K562 (cell line): ENCODE data around the gene NPHP3. TPM values are rescaled to one million over a fixed set of nuclear protein-coding genes. Genes with fewer than 3 reads are reported as not detected.

Source experiments
- ERF ChIP-seq: fragments of 450-650 bp; formaldehyde crosslinking; IDR thresholded peaks from 2 replicates; pipeline ENCODE4 v1.4.0; 2020; ENCODE audit warnings: mild to moderate bottlenecking, mixed read lengths
- FOS ChIP-seq: IDR thresholded peaks from 3 replicates; pipeline ENCODE4 v1.6.1; 2011; ENCODE audit not compliant: insufficient read length; ENCODE audit errors: extremely low read depth
- GABPB2 ChIP-seq: fragments of 250-450 bp; sonication (Bioruptor Pico); conservative IDR thresholded peaks from 2 replicates; pipeline ENCODE4 v1.5.1; 2021; ENCODE audit warnings: mild to moderate bottlenecking
- MCM7 ChIP-seq, 2 experiments: fragments of 450-650 bp; IDR thresholded peaks; 2 replicates each; pipeline ENCODE4 v1.6.1; 2016 to 2018
- NUFIP1 ChIP-seq: fragments of 450-650 bp; IDR thresholded peaks from 2 replicates; pipeline ENCODE4 v1.6.1; 2018; ENCODE audit not compliant: partially characterized antibody
- RAD21 ChIP-seq, 2 experiments: fragments of 250-450 bp in 1 of 2; fragments of 450-650 bp in 1 of 2; sonication (Bioruptor Pico) in 1 of 2; formaldehyde crosslinking in 1 of 2; IDR thresholded peaks in 1 of 2; conservative IDR thresholded peaks in 1 of 2; 2 replicates each; pipeline versions ENCODE4 v1.4.0 to v1.8.0; 2020 to 2022; ENCODE audit warnings: mild to moderate bottlenecking in 2 of 2, moderate library complexity in 1 of 2
- ZNF644 ChIP-seq: fragments of 200-800 bp; sonication (Bioruptor generic); IDR thresholded peaks from 2 replicates; pipeline ENCODE4 v1.6.1; 2016; ENCODE audit warnings: low read depth, missing genetic modification characterization, missing compliant biosample characterization
- polyA plus RNA-seq, 8 experiments: library from polyadenylated mRNA; depleted of rRNA in 4 of 8; stranded (reverse) in 5 of 8; unstranded in 3 of 8; fragments of >200 nt; fragmentation: Nextera tagmentation in 2 of 8; fragmentation: Illumina TruSeq in 1 of 8; extraction: Ambion mirVana in 2 of 8; extraction: Trizol in 1 of 8; gene quantifications; 2 replicates each; pipeline versions ENCODE4 v1.2.1 to v1.2.3, GENCODE V29; 2011 to 2014; ENCODE audit warnings: inconsistent platforms in 1 of 8, missing spikeins in 1 of 8
- total RNA-seq, 7 experiments: library from RNA; depleted of rRNA in 6 of 7; stranded (reverse); fragments of >200 nt in 6 of 7; fragmentation: Illumina TruSeq in 2 of 7; extraction: Trizol in 2 of 7; gene quantifications; 2 replicates each; pipeline versions ENCODE4 v1.2.1 to v1.2.3, GENCODE V29; 2011 to 2021; ENCODE audit warnings: low replicate concordance in 1 of 7
- TF ChIP-seq, protein P1 (sequence below): sonication (generic); formaldehyde crosslinking; IDR thresholded peaks from 2 replicates; pipeline ENCODE4 v1.9.0; 2022; ENCODE audit warnings: mild to moderate bottlenecking, missing genetic modification reagents
- TF ChIP-seq, protein P2 (sequence below): sonication (generic); IDR thresholded peaks from 2 replicates; pipeline ENCODE4 v1.6.1; 2016
- TF ChIP-seq, protein P3 (sequence below), 2 experiments: IDR thresholded peaks; 2 replicates each; pipeline ENCODE4 v1.6.1; 2011; ENCODE audit warnings: borderline replicate concordance in 1 of 2, control low read depth in 1 of 2, low read depth in 1 of 2, low read length in 1 of 2, mild to moderate bottlenecking in 1 of 2, mixed read lengths in 1 of 2, moderate library complexity in 1 of 2; ENCODE audit not compliant: insufficient read depth in 1 of 2, insufficient read length in 1 of 2, poor library complexity in 1 of 2, severe bottlenecking in 1 of 2; ENCODE audit errors: extremely low read depth in 1 of 2
- TF ChIP-seq, protein P4 (sequence below): fragments of 450-650 bp; IDR thresholded peaks from 2 replicates; pipeline ENCODE4 v1.6.1; 2016; ENCODE audit warnings: mild to moderate bottlenecking, moderate library complexity

NPHP3 gene
- total and polyA plus RNA-seq, 9 of the 15 experiments (the other 6 are each of a cell fraction or from before 2014, with no cell fraction given) = 0.62 to 13.2 (median 5.8) TPM

DNA sequence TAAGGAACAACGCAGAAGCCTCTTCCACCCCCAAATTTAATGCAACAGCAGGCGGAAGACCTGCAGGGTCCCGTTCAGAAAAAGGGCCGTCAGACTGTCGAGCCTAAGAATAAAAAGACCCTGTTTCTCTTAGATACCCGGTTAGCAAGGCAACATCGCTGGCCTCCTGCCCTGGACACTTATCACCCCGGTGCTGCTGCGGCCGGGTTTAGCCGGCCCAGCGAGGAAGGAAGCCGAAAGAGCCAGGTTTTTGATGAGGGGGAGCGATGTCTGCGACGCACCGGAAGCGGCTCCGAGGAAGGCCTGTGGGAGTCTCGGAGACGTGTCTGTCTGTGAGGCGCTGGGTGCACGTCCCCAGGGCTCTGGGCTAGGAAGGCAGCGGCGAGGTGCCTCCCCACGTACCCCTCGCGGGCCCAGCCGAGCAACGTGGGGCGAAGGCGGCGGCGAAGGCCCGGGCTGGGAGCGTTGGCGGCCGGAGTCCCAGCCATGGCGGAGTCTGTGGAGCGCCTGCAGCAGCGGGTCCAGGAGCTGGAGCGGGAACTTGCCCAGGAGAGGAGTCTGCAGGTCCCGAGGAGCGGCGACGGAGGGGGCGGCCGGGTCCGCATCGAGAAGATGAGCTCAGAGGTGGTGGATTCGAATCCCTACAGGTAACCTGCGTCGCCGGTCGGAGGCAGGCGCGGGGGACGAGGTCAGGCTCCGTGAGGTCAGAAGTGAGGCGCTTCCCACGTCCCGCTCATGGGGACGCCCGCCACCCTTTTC, 62.0 kb downstream of the NPHP3 start, which contains the start of gene UBA5 (continued):
- TF ChIP-seq GABPB2 (CRISPR knock-in tag) (no peak), MCM7 (IDR thresholded peaks at IDR 0.05) (no peak), FOS (no peak), RAD21 (CRISPR knock-in tag; conservative IDR thresholded peaks at IDR 0.05 in 1 of 2, IDR thresholded peaks at IDR 0.05 in 1 of 2) (no peak), ERF (no peak), ZNF644 (tag) (no peak), NUFIP1 (no peak)
- TF ChIP-seq, protein P1, sequence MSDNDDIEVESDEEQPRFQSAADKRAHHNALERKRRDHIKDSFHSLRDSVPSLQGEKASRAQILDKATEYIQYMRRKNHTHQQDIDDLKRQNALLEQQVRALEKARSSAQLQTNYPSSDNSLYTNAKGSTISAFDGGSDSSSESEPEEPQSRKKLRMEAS (CRISPR knock-in tag) = no peak
- TF ChIP-seq, protein P2, sequence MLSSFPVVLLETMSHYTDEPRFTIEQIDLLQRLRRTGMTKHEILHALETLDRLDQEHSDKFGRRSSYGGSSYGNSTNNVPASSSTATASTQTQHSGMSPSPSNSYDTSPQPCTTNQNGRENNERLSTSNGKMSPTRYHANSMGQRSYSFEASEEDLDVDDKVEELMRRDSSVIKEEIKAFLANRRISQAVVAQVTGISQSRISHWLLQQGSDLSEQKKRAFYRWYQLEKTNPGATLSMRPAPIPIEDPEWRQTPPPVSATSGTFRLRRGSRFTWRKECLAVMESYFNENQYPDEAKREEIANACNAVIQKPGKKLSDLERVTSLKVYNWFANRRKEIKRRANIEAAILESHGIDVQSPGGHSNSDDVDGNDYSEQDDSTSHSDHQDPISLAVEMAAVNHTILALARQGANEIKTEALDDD = no peak
- TF ChIP-seq, protein P3, sequence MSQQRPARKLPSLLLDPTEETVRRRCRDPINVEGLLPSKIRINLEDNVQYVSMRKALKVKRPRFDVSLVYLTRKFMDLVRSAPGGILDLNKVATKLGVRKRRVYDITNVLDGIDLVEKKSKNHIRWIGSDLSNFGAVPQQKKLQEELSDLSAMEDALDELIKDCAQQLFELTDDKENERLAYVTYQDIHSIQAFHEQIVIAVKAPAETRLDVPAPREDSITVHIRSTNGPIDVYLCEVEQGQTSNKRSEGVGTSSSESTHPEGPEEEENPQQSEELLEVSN (IDR thresholded peaks at IDR 0.05; ENCODE audit: borderline replicate concordance in 1 of 2, extremely low read depth in 1 of 2, insufficient read depth in 1 of 2, insufficient read length in 1 of 2, low read depth in 1 of 2, low read length in 1 of 2, poor library complexity in 1 of 2, severe bottlenecking in 1 of 2) = peak in 1 of 2 experiments; percentile 18
- TF ChIP-seq, protein P4, sequence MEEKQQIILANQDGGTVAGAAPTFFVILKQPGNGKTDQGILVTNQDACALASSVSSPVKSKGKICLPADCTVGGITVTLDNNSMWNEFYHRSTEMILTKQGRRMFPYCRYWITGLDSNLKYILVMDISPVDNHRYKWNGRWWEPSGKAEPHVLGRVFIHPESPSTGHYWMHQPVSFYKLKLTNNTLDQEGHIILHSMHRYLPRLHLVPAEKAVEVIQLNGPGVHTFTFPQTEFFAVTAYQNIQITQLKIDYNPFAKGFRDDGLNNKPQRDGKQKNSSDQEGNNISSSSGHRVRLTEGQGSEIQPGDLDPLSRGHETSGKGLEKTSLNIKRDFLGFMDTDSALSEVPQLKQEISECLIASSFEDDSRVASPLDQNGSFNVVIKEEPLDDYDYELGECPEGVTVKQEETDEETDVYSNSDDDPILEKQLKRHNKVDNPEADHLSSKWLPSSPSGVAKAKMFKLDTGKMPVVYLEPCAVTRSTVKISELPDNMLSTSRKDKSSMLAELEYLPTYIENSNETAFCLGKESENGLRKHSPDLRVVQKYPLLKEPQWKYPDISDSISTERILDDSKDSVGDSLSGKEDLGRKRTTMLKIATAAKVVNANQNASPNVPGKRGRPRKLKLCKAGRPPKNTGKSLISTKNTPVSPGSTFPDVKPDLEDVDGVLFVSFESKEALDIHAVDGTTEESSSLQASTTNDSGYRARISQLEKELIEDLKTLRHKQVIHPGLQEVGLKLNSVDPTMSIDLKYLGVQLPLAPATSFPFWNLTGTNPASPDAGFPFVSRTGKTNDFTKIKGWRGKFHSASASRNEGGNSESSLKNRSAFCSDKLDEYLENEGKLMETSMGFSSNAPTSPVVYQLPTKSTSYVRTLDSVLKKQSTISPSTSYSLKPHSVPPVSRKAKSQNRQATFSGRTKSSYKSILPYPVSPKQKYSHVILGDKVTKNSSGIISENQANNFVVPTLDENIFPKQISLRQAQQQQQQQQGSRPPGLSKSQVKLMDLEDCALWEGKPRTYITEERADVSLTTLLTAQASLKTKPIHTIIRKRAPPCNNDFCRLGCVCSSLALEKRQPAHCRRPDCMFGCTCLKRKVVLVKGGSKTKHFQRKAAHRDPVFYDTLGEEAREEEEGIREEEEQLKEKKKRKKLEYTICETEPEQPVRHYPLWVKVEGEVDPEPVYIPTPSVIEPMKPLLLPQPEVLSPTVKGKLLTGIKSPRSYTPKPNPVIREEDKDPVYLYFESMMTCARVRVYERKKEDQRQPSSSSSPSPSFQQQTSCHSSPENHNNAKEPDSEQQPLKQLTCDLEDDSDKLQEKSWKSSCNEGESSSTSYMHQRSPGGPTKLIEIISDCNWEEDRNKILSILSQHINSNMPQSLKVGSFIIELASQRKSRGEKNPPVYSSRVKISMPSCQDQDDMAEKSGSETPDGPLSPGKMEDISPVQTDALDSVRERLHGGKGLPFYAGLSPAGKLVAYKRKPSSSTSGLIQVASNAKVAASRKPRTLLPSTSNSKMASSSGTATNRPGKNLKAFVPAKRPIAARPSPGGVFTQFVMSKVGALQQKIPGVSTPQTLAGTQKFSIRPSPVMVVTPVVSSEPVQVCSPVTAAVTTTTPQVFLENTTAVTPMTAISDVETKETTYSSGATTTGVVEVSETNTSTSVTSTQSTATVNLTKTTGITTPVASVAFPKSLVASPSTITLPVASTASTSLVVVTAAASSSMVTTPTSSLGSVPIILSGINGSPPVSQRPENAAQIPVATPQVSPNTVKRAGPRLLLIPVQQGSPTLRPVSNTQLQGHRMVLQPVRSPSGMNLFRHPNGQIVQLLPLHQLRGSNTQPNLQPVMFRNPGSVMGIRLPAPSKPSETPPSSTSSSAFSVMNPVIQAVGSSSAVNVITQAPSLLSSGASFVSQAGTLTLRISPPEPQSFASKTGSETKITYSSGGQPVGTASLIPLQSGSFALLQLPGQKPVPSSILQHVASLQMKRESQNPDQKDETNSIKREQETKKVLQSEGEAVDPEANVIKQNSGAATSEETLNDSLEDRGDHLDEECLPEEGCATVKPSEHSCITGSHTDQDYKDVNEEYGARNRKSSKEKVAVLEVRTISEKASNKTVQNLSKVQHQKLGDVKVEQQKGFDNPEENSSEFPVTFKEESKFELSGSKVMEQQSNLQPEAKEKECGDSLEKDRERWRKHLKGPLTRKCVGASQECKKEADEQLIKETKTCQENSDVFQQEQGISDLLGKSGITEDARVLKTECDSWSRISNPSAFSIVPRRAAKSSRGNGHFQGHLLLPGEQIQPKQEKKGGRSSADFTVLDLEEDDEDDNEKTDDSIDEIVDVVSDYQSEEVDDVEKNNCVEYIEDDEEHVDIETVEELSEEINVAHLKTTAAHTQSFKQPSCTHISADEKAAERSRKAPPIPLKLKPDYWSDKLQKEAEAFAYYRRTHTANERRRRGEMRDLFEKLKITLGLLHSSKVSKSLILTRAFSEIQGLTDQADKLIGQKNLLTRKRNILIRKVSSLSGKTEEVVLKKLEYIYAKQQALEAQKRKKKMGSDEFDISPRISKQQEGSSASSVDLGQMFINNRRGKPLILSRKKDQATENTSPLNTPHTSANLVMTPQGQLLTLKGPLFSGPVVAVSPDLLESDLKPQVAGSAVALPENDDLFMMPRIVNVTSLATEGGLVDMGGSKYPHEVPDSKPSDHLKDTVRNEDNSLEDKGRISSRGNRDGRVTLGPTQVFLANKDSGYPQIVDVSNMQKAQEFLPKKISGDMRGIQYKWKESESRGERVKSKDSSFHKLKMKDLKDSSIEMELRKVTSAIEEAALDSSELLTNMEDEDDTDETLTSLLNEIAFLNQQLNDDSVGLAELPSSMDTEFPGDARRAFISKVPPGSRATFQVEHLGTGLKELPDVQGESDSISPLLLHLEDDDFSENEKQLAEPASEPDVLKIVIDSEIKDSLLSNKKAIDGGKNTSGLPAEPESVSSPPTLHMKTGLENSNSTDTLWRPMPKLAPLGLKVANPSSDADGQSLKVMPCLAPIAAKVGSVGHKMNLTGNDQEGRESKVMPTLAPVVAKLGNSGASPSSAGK = no peak
